Activated CD8-positive, alpha-beta T cell treated with anti-CD3 and anti-CD28 coated beads, Interleukin-2, amount 10 ng/mL, durations not matched to agents 7 days and 5 days (primary cell): ENCODE results near the gene CDC26. TPM values are rescaled to one million over a fixed set of nuclear protein-coding genes. Genes with fewer than 3 reads are reported as not detected.
A peak's percentile ranks its signal among the peaks of the same experiment; 100 is the strongest.

Experiments used
- ATAC-seq: fragments of 150-1000 bp; cut with Tn5 transposase; one replicate; pipeline ENCODE4 v1.10.0; 2021; ENCODE audit warnings: moderate library complexity
- CTCF ChIA-PET: fragments of 350-600 bp; sonication (Branson Sonifier 250); formaldehyde crosslinking; loops from one replicate; lab custom pipeline; 2021; ENCODE audit warnings: antibody characterized with exemption; lab: Charles Lee
- POLR2A ChIA-PET: fragments of 350-600 bp; sonication (Branson Sonifier 250); formaldehyde crosslinking; loops from one replicate; lab custom pipeline; 2021; ENCODE audit warnings: antibody characterized with exemption; lab: Charles Lee
- DNase-seq: peaks from one replicate; pipeline ENCODE4 v3.0.0-alpha.2; 2020
- H3K27ac Mint-ChIP-seq: one replicate; pipeline ENCODE4 v1.8.0; 2021; ENCODE audit warnings: mild to moderate bottlenecking, mixed read lengths
- H3K27me3 Mint-ChIP-seq: one replicate; pipeline ENCODE4 v1.8.0; 2021; ENCODE audit warnings: low read depth, mixed read lengths
- H3K36me3 Mint-ChIP-seq: one replicate; pipeline ENCODE4 v1.8.0; 2021; ENCODE audit warnings: low read depth, mixed read lengths
- H3K4me1 Mint-ChIP-seq: one replicate; pipeline ENCODE4 v1.8.0; 2021; ENCODE audit warnings: low read depth, mixed read lengths
- H3K4me3 Mint-ChIP-seq: one replicate; pipeline ENCODE4 v1.8.0; 2021; ENCODE audit warnings: mild to moderate bottlenecking, mixed read lengths
- H3K9me3 Mint-ChIP-seq: one replicate; pipeline ENCODE4 v1.8.0; 2022; ENCODE audit warnings: mixed read lengths; ENCODE audit not compliant: insufficient read depth
- total RNA-seq, 2 experiments: library from RNA; stranded (reverse); gene quantifications; one replicate each; pipeline ENCODE4 v1.2.3, GENCODE V29; 2021

CDC26 gene
- total RNA-seq, 2 experiments from 2014 or later: 26.1 to 28.9 TPM

DNA sequence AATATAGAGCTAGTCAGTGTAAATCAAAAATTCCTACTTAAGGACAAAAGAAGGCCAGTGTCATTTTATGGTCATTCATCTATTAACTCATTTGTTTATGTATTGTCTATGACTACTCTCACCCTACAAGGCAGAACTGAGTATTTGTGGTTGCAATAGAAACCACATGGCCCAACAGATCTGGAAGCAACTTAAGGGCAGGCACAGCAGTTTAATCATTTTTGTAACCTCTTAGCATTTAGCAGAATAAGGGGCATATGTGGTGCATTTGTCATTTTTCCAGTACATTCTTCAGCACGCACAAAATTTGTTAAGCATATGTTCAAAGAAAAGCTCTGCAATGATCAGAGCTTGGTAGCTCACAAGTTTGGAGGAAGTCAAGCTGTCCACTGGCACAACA, 55.4 kb downstream of the CDC26 start:
- ATAC-seq: no peak
- peak; percentile 50 for DNase-seq
- H3K36me3 Mint-ChIP-seq: peaks cover 12% of the 10 kb centered on the region
- H3K4me3 Mint-ChIP-seq: peak overlapping the region; percentile 88
- H3K4me1 Mint-ChIP-seq: peaks cover 43% of the 10 kb centered on the region
- peak overlapping the region; percentile 94 for H3K27ac Mint-ChIP-seq
- ChIA-PET POLR2A (interaction anchor here (0.6 to 3.3 kb wide), 7 partner anchors 9 to 190 kb away, joined by 3 to 27 read pairs (median 5); partner anchors contain the start of genes C9orf43, CDC26, POLE3 and PRPF4), CTCF (interaction anchor here (0.8 to 4.9 kb wide), 10 partner anchors 8 to 182 kb away, joined by 3 to 41 read pairs (median 4); partner anchors contain the start of genes ALAD, CDC26, PRPF4 and SLC31A2)
- H3K9me3 Mint-ChIP-seq: no peaks in the 10 kb centered on the region
- no peaks in the 10 kb centered on the region for H3K27me3 Mint-ChIP-seq

DNA sequence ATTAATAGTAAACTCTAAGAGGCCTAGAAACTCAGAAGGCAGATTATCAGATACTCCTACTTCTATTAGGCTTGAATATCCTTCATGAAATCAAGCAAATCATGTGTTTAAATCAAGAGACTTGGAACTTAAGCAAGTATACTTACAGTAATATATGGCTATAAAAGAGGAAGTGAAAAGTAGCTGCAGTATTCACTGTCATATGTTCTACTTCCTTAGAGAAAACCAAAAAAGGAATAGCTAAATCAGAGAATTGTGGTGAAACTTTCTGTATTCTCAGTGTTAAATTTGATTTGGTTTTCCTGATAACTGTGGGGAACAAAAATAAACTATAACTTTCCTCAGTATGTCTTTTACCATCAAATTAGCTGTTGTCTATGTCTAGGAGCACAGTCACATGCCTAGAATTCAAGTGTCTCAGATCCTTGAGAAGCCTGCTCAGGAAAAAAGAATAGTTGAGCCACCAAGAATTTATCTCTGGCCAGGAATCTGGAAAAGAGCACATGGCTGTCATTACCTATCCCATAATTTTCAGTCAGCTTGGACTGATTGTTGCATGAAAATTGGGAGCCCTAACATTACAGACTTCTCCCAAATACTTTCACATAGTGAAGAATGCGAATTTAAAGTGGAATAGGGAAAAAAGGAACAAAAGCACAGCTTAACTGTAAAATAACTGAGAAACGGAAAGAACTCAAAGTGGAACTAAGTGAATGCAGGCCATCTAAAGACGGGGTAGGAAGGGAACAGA, 56.0 kb downstream of the CDC26 start:
- no peaks in the 10 kb centered on the region for H3K27me3 Mint-ChIP-seq
- no peak for DNase-seq
- POLR2A ChIA-PET: interaction anchor here (0.8 to 3.3 kb wide), 3 partner anchors 9 to 13 kb away, joined by 3 to 27 read pairs (median 3); no protein-coding TSS in a partner anchor
- CTCF ChIA-PET: interaction anchor here (0.8 to 4.9 kb wide), 8 partner anchors 9 to 183 kb away, joined by 3 to 41 read pairs (median 4); partner anchors contain the start of genes ALAD, CDC26, PRPF4 and SLC31A2
- H3K36me3 Mint-ChIP-seq: peaks cover 11% of the 10 kb centered on the region
- no peak for ATAC-seq
- peaks cover 43% of the 10 kb centered on the region for H3K4me1 Mint-ChIP-seq
- no peaks in the 10 kb centered on the region for H3K9me3 Mint-ChIP-seq
- peak overlapping the region; percentile 88 for H3K4me3 Mint-ChIP-seq
- H3K27ac Mint-ChIP-seq: peak overlapping the region; percentile 94

Other genes with a start within 250 kb of the CDC26 start
- gene ZFP37, start 218.8 kb downstream of the CDC26 start, total RNA-seq: under 1 TPM; 0.76 to 0.81 TPM
- 1 to 10 TPM; 2.0 to 2.7 TPM for gene SLC31A2, start 124.6 kb downstream of the CDC26 start, total RNA-seq
- 10 to 100 TPM; 34.5 to 36.3 TPM for gene FKBP15, start 54.3 kb downstream of the CDC26 start, total RNA-seq
- gene SLC31A1, start 54.0 kb downstream of the CDC26 start, total RNA-seq: 10 to 100 TPM in 1 of 2 experiments, 1 to 10 TPM in 1; 9.5 to 10.2 TPM
- 10 to 100 TPM; 33.3 to 37.3 TPM for gene PRPF4, start 86 bp upstream of the CDC26 start, total RNA-seq
- gene RNF183, start 27.8 kb upstream of the CDC26 start, total RNA-seq: not detected
- gene WDR31, start 64.7 kb upstream of the CDC26 start, total RNA-seq: under 1 TPM; 0.47 to 0.92 TPM
- gene BSPRY, start 74.0 kb upstream of the CDC26 start, total RNA-seq: 1 to 10 TPM; 4.0 to 4.4 TPM
- 10 to 100 TPM; 14.0 to 15.3 TPM for gene HDHD3, start 101.4 kb upstream of the CDC26 start, total RNA-seq
- 10 to 100 TPM; 26.0 to 30.7 TPM for gene ALAD, start 125.7 kb upstream of the CDC26 start, total RNA-seq
- gene POLE3, start 135.1 kb upstream of the CDC26 start, total RNA-seq: 10 to 100 TPM; 78.9 to 81.7 TPM
- under 1 TPM; 0.34 to 0.60 TPM for gene C9orf43, start 135.2 kb upstream of the CDC26 start, total RNA-seq
- gene RGS3, start 188.2 kb upstream of the CDC26 start, total RNA-seq: 10 to 100 TPM; 68.9 to 77.2 TPM